ENCODE data around the gene ADAP1.
"Not testable (repeated sequence)": the region's sequence is repeated elsewhere in the genome, so short reads cannot be mapped to it uniquely, and the experiment has no call there.

Gene ADAP1

DNA sequence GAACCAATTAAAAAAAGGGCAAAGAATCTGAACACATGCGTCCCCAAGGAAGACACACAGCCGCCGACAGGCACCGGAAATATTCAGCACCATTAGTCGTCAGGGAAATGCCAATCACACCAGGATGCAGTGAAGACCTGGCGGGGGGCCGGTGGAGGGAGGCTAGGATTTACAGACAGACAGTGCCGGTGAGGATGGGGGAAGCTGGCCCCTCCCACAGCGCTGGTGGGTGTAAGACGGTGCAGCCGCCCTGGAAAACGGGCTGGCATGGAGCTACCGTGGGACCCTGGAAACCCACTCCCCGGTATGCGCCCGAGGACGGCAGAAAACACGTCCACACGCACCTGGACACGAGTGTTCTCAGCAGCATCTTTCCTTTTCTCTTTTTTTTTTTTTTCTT is 4.8 kb upstream of the ADAP1 start:
- DNase-seq (ENCODE audit: low read depth in 2 of 2) = no peak

DNA sequence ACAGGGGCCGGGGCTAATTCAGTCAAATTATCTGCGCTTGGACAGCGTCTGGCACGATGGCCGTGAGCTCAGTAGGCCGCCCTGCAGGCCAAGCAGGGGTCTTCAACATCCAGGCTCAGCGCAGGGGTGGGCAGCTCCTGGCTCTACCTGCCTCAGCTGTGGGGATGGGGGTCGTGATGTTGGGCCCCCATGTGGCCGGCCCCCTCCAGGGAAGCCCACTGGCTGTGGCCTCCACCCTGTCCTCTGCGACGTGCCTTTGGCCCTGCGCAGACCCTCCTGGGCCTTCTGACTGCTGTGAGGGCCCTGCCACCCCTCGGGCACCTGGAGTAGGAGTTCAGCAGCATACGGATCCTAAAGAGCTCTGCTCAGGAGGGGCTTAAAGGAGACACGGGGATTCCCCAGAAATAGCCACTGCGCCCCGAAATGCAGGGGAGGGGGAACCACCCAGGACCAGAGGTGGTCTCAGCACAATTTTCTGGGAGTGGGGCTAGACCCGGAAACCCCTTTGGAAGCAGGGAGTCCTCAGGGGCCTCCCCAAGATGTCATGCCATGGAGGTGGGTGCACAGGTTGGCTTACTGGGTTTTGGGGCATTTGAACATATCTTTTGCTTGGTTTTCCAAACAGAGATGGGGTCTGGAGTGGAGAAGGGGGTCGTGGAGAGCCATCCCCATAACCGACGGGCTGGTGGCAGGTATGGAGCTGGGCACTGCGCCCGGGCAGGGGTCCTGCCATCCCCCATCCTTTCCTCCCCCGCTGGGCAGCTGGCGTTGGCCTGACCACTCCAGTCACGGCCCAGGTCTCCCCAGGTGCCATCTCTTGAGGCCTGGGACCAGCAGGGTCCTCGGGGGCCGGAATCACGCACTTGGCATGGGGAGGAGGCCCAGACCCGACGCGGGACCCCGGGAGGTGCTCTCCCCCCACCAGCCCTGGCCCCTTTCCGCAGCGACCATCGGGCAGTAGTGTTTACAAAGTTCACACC is 4.0 kb upstream of the ADAP1 start:
- no peak for DNase-seq (ENCODE audit: low read depth in 2 of 2)

DNA sequence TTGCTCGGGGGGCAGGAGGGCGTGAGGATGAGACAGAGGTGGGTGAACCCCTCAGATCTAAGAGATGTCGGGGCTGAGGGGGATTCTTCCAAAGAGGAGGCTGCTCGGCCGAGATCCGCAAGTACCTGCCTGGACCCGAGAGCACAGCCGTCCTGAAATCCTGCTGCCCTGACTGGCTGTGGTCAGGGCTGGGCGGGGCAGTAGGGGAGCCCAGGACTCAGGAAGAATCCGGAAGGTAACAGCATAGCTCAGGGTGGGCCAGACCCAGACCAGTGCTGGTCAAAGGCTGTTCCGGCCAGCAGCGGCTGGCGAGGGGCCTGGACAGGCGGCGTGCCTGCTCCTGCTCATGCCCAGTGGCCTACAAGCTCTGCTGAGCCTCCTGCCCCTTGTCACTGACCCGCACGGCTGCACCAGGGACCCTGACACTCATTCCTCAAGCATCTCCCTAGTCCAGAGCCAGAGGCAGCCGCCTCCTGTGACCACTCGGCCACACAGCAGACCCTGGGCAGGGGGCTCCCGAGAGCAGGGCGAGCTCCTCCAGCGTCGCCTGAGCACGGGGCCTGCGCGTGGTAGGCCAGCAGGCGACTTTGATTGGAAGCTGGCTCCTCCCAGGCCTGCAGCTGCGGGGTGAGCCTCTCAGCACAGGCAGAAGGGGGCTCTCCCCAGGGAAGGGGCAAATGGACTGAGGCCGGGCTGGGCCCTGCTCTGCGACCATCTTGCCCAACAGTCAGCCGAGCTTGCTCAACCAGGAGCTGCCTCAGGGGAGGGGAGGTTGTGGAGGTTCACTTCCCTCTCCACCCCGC is 3.1 kb upstream of the ADAP1 start:
- DNase-seq (ENCODE audit: low read depth in 2 of 2) = no peak

DNA sequence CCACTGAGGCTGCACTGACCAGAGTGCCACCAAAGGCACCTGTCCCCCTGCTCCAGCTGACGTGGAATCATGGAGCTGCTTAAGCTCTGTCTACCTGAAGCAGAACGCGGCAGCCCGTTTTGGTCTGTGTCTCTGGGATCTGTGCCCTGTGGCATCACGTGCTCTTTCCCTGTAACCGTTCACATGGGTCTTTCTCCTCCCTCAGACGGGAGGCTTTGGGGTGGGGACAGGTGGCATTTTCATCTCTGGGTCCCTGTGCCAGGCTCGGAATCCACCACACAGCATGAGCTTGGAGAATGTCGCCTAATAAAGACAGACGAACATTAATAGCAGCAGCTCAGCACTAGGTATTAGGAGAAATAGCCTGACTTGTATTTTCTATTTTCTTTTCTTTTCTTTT is 1.6 kb upstream of the ADAP1 start:
- DNase-seq (ENCODE audit: low read depth in 2 of 2) = no peak

DNA sequence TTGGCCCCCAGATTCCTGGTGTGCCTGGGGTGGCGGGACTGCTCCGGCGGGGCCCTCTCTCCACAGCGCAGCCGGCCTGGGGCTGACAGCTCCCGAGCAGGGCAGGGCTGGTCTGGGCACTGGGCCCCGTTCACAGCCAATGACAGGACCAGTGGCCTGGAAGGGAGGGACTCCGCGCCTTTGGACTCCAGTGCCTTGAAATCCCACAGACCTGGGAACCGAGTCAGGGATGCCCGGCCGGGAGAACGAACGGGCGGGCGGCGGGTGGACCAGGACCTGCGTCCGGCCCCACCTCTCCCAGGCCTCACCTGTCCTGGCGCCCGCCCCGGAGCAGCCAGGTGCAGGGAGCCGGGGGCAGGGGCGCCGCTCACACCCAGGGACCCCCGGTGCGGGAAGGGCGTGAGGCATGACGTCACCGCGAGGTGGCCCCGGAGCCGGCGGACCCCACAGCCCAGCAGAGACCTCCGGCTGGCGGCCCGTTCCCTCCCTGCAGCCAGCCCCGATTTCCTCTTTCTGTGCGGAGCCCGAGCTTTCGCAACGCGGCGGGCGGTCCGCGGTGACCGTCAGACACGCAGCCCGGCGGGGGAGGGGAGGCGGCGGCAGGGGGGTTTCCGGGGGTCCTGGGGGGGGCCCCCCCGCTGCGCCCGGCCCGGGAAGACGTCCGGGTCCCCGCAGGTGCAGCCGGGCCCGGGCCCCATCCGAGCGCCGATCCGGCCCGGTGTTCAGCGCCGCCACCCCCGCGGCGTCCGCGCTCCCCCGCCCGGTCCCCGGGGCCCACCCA is 743 bp downstream of the ADAP1 start:
- DNase-seq (ENCODE audit: low read depth in 2 of 2) = no peak

DNA sequence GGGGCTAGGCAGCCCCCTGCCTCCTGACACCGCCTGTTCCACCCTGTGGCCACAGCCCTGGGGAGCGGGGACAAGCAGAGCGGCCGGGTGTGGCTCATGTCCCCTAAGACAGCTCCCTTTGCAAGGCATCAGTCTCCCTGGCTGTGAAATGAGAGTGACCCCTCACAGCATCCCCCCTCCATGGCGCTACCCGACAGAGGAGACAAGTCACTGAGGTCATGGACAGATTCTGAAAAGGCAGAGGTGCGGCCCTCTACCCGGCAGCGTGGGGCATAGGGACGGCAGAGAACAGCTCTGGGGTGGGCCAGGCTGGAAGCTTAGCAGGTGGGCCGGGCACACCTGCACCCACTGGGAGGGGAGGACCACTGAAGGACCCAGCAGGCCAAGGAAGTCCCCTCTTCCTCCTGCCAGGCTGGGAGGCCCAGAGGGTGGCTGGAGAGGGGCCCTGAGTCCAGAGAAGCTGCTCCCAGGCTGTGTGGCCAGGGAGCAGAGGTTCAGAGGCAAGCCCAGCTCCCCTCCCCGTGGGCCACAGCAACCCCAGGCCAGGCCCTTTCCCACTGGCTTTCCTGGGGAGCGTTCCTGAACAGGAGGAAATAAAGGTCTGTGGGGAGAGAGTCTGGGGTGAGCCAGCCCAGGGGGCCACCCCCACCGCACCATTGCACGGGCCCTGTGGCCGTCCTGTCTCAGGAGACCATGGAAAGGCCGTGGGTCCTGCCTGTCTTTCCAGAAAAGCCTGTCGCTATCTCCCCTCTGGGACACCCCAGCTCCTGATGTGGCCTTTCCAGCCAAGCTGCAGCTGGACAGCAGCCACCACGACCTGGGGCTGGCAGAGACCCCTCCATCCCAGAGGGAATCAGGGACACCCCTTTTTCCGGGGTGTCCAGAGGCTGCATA is 1.7 kb downstream of the ADAP1 start:
- DNase-seq (ENCODE audit: low read depth in 2 of 2) = no peak

DNA sequence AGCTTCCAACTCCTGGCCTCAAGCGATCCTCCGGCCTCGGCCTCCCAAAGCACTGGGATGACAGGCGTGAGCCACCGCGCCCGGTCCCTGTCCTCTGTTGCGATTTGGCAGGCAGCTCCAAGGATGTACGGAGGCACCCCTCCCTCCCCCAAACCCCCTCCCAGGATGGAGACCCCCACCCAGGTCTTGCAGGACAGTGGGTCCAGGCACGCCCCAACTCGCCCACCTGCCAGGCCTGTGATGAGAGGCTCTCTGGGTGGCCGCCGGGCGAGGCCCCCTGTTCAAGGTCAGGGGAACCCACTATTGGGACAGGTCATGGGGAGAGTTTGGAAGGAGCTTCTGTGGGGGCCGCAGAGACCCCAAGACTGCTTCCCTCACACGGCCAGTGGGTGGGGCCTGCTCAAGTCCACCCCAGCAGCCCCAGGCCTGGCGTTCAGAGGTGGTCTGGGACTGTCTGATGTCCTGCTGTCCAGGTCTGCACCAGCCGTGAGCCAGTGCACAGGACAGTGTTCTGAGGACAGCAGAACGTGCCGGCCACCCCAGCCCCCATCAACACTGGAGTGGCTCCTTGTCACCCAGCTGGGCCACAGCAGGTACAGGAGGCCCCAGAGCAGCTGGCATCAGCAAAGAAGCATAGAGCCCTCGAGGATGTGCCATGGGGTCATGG is 2.5 kb downstream of the ADAP1 start:
- no peak for DNase-seq (ENCODE audit: low read depth in 2 of 2)

DNA sequence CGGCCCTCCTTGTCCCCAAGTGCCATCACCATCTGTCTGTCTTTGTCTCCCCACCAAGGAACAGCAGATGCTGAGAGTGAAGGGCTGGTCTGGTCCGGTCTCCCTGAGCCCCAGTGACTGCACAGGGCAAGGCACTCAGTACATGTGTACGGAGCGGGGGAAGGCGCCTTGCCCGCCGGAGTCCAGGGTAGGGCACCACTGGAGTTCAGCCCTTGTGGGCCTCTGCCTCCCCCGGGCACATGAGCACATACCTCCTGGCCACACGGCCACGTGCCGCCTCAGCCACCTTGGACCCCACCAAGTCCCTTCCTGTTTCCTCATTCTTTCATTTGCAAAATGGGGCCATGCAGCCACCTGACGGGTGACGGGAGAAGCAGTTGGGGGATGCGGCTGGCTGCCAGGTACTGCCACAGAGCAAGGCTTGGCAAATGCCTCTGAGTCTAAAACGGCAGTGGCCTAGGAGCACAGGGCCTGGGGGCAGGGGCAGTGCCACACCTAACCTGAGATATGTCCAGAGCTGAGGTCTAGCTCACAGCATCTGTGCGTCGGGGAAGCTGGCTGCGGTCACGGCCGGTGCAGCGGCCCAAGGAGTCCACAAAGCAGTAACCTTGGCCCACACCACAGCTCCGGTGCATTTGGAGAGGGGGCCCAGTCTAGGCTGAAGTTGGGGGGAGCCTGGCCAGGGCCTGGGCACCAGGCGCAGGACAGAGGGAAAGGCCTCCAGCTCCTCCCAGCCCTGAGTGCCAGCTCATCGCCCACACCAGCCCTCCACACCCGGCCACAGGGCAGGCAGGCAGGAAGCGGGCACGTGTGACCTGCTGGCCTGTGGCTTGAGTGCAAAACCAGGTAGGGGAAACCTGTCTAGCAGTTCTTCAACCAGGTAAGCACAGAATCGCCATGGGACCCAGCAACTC is 5.2 kb downstream of the ADAP1 start:
- DNase-seq (ENCODE audit: low read depth in 2 of 2) = no peak

DNA sequence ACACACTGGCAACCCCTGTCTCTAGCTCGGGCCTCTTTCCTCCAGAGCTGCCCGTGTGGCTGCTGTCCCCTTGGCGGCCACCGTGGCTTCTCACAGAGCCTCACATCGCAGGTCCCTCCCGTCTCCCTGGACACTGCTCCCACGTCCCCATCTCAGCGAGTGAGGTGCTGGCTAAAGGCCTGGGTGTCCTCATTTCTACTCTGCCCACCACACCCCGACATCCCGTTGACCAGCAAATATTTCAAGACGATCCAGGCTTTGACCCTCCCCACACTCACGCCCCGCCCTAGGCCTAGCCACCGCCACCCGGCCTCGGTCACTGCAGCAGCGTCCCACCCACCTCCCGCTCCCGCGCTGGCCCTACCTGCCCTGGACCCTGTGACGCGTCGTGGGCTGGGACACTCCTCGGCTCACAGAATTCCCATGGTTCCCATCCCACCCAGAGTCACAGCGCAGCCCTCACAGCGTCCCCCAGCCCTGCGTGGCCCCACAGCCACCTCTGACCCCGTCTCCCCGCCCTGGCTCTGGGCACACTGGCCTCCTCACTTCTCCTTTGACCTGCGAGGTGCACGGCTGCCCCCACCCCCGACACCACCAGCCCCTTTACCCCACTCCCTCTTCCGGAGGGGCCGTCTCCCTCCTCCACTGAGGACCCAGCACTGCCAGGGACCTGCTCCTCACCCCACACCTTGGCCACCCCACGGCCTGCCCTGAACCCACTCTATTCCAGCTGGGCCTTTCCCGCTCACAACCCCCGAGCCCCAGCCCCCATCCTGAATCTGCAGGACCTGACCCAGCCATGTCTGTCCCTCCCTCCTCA is 6.9 kb downstream of the ADAP1 start:
- DNase-seq (ENCODE audit: low read depth in 2 of 2) = no peak

DNA sequence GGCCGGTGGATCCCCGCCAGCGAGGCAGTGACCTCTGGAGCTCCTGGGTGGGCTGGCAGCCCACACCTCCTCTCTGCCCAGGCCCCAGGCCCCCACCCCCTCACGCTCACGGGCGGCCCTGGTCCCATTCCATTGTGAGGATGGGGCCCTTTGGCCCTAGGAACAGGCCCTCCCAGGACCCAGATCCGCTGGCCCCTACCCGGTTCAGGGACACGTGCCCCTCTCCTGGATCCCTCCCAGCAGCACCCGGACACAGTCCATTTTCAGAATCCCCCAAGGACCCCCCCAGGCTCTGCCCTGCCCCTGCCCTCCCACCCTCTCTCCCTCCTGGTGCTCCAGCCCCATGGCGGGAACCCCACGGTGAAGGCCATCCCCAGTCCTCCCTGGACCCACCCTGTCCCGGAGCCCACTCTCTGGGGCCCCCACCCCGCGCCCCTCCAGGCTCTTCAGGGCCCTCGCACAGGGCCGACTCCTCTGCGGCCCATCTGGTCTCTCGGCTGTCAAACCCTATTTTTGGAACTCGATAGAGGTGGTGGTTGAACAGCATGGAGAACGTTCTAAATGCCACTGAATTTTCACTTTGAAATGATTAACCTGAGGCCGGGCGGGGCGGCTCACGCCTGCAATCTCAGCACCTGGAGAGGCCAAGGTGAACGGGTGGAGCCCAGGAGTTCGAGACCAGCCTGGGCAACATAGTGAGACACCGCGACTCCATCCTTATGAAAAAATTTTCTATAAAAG is 8.1 kb downstream of the ADAP1 start:
- DNase-seq (ENCODE audit: low read depth in 2 of 2) = no peak

DNA sequence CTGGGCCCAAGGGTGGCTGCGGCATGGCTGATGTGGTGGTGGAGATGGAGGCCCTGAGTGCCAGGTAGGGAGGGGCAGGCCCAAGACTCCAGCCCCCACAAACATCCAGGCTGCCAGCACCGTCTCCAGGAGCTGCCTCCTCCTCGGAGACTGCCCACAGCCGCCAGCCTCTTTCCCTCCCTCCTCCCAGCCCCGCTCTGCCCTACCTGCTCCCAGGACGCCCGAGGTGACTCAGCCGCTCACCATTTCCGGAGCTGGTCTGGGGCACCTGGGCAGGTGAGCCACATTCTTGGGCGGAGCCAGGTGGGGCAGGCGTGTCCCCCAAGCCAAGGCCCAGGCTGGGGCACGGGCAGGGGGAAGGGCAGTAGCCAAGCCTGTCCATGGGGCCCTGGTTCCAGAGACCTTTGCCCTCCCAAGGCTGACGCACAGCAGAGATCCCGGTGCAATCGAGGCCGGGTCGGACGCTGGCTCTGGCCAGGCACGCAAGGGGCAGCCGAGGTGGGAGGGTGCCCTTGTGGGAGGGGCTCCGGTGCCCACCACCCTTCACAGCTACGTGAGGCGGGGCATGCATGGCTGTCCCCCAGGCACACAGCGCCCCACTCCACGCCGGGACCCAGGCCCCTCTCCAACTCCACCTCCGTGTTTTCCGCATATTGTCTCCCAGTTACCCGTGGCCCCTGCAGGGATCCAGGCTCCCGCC is 8.8 kb downstream of the ADAP1 start:
- DNase-seq (ENCODE audit: low read depth in 2 of 2) = no peak

DNA sequence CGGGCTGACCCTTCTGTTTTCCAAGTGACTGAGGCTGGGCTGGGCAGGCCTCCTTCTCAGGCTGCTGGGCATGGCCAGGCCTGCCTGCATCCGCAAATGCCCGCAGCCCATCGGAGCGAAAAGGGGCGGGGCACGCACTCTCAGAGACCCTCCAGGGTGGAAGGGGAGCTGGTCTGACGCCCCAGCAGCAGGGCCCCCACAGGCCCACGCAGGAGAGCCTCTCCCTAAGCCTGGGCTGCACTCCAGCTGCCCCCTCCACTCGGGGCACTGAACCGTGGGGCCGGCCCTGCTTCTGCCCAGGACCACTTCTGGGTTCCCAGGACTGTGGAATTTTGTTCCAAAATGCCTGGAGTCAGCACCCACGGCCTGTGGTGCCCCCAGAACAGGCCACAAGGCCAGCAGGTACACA is 9.3 kb downstream of the ADAP1 start:
- DNase-seq (ENCODE audit: low read depth in 2 of 2) = no peak

DNA sequence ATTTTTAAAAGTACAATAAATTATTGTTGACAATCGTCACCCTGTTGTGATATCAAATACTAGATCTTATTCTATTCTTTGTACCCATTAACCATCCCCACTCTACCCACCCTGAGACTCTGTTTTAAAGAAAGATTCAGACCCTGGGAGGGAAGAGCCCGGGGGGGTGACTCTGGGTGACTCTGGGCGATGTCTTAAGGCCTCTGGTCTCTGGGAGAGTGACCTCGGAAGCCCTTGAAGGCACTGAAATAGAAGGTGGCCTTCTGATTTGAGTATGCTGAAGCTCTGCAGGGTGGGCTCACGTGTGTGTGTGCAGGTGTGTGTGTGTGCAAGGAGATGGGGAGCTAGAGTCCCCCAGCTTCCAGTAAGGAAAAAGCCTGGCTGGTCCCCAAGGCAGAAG is 9.7 kb downstream of the ADAP1 start:
- no peak for DNase-seq (ENCODE audit: low read depth in 2 of 2)

DNA sequence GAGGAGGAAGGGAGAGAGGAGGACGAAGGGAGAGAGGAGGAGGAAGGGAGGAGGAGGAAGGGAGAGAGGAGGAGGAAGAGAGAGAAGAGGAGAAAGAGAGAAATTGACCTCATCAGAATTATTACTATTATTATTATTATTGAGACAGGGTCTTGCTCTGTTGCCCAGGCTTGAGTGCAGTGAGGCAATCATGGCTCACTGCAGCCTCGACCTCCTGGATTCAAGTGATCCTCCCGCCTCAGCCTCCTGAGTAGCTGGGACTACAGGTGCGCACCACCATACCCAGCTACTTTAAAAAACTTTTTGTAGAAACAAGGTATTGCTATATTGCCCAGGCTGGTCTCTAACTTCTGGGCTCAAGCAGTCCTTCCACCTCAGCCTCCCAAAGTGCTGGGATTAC is 10.7 kb downstream of the ADAP1 start:
- DNase-seq (ENCODE audit: low read depth in 2 of 2) = not testable (repeated sequence)

DNA sequence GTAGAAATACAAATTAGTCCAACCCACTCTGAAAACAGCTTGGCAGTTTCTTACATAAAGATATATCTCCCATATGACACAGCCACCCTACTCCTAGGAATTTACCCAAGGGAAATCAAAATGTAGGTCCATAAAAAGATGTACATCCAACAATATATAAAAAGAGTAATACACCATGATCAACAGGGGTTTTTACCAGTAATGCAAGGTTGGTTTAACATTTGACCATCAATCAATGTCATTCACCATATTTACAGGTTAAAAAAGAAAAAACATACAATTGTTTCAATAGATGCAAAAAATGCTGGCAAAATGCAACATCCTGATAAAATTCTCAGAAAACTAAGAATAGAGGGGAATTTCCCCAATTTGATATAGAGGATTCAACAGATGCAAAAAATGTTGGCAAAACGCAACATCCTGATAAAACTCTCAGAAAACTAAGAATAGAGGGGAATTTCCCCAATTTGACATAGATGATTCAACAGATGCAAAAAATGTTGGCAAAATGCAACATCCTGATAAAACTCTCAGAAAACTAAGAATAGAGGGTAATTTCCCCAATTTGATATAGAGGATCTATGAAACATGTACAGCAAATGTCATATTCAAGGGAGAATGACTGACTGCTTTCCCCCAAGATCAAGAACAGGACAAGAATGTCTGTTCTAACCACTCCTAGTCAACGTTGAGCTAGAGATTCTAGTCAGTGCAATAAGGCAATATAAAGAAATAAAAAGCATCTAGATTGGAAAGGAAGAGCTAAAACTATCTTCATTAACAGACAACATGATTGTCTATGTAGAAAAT is 13.7 kb downstream of the ADAP1 start:
- DNase-seq (ENCODE audit: low read depth in 2 of 2) = no peak

DNA sequence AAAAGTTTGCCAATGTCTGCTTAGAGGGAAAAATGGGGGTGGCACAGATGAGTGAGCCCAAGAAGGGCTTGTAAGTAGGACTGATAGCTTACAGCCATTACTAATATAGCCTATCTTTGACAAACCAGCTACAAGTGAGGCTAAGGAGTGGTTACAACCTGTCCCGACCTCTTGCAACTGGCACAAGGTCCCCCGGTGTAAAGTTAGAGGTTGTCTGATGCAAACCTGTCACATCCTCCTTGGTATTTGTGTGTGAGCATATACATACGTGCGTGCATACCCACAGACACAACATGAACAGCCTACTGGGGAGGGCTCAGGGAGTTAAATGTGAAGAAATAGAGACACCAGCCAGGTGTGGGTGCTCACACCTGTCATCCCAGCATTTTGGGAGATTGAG is 14.6 kb downstream of the ADAP1 start:
- DNase-seq (ENCODE audit: low read depth in 2 of 2) = no peak

Data from activated CD4-positive, alpha-beta T cell treated with anti-CD3 and anti-CD28 coated beads for 24 hours (primary cell).